Middle frontal gyrus (tissue), 1 donor: ENCODE measurements around the gene PTH1R.

Source experiments
- DNase-seq: peaks from one replicate; pipeline ENCODE4 v3.0.0-alpha.2; 2015; ENCODE audit warnings: low spot score; ENCODE audit errors: extremely low spot score

Gene PTH1R

GRCh38 chr3:46863261-46863782 lies 14.2 kb upstream of the PTH1R start, which contains the start of gene MYL3:
Gene MYL3 (minus strand): TSS chr3:46863444. CDS start chr3:46863390, 54 bp downstream.
- no peak for DNase-seq

GRCh38 chr3:46864061-46864881 lies 13.2 kb upstream of the PTH1R start:
- no peak for DNase-seq

- DNase-seq, result no peak
These were observed 12.5 kb upstream of the PTH1R start for GRCh38 chr3:46865031-46865507.

GRCh38 chr3:46865546-46865945 lies 12.0 kb upstream of the PTH1R start:
- DNase-seq, result no peak

GRCh38 chr3:46866032-46866595 lies 11.4 kb upstream of the PTH1R start:
- no peak for DNase-seq

GRCh38 chr3:46866720-46867549 lies 10.6 kb upstream of the PTH1R start:
- DNase-seq, result no peak

- DNase-seq, result no peak
These were observed 10.0 kb upstream of the PTH1R start for GRCh38 chr3:46867550-46867898.

- no peak for DNase-seq
These were observed 9.2 kb upstream of the PTH1R start for GRCh38 chr3:46868287-46868686.

- DNase-seq, result no peak
These were observed 8.6 kb upstream of the PTH1R start for GRCh38 chr3:46868948-46869347.

GRCh38 chr3:46869440-46869839 lies 8.1 kb upstream of the PTH1R start:
- no peak for DNase-seq

- DNase-seq, result no peak
These were observed 6.9 kb upstream of the PTH1R start for GRCh38 chr3:46870651-46871050.

GRCh38 chr3:46871222-46871621 lies 6.3 kb upstream of the PTH1R start:
- DNase-seq, result no peak

GRCh38 chr3:46873521-46873920 lies 4.0 kb upstream of the PTH1R start:
- DNase-seq, result no peak

GRCh38 chr3:46874430-46874829 lies 3.1 kb upstream of the PTH1R start:
- DNase-seq, result no peak

- no peak for DNase-seq
These were observed 2.0 kb upstream of the PTH1R start for GRCh38 chr3:46875560-46875959.

- DNase-seq, result no peak
These were observed 914 bp upstream of the PTH1R start for GRCh38 chr3:46876313-46877300.

GRCh38 chr3:46878781-46879436 lies 1.4 kb downstream of the PTH1R start:
- no peak for DNase-seq

GRCh38 chr3:46880884-46881595 lies 3.5 kb downstream of the PTH1R start:
- no peak for DNase-seq

GRCh38 chr3:46881596-46882376 lies 4.3 kb downstream of the PTH1R start:
- DNase-seq, result no peak
